B cell (primary cell): ENCODE data around the gene MKRN2OS.

ENCODE experiments used
- CTCF ChIP-seq: fragments of 200-600 bp; IDR thresholded peaks from one replicate; pipeline ENCODE4 v1.8.0; 2022; ENCODE audit warnings: antibody characterized with exemption, mild to moderate bottlenecking
- EZH2 ChIP-seq: IDR thresholded peaks from 2 replicates; pipeline ENCODE4 v1.6.1; 2012; ENCODE audit warnings: borderline replicate concordance, low read depth, mild to moderate bottlenecking, moderate library complexity, low read length; ENCODE audit not compliant: insufficient read depth, poor library complexity, severe bottlenecking

GRCh38 chr3:12588039-12589009 is 43.0 kb upstream of the MKRN2OS start:
- TF ChIP-seq CTCF (no peak), EZH2 (no peak)
